BLaER1 treated with 17β-estradiol and CSF1 and Interleukin-3, amounts not matched to agents 10 nM and 100 nM (cell line): ENCODE data around the gene TMCO2.

Experiments used
- H3K27ac ChIP-seq, 11 experiments: shearing (Covaris generic); formaldehyde crosslinking; 2 replicates each; pipeline ENCODE4 v1.8.1; 2022
- H3K27me3 ChIP-seq, 11 experiments: shearing (Covaris generic); formaldehyde crosslinking; 2 replicates each; pipeline ENCODE4 v1.8.1; 2022
- H3K36me3 ChIP-seq, 11 experiments: shearing (Covaris generic); formaldehyde crosslinking; 2 replicates each; pipeline ENCODE4 v1.8.1; 2022
- H3K4me1 ChIP-seq, 10 experiments: shearing (Covaris generic); formaldehyde crosslinking; 2 replicates each; pipeline ENCODE4 v1.8.1; 2022
- H3K4me2 ChIP-seq, 11 experiments: shearing (Covaris generic); formaldehyde crosslinking; 2 replicates each; pipeline ENCODE4 v1.8.1; 2022
- H3K4me3 ChIP-seq, 10 experiments: shearing (Covaris generic); formaldehyde crosslinking; 2 replicates each; pipeline ENCODE4 v1.8.1; 2022
- H3K9ac ChIP-seq, 11 experiments: shearing (Covaris generic); formaldehyde crosslinking; 2 replicates each; pipeline ENCODE4 v1.8.1; 2022
- H3K9me3 ChIP-seq, 11 experiments: shearing (Covaris generic); formaldehyde crosslinking; replicated peaks in 1 of 11; 2 replicates each; pipeline ENCODE4 v1.8.1; 2022
- H4K20me1 ChIP-seq, 11 experiments: shearing (Covaris generic); formaldehyde crosslinking; 2 replicates each; pipeline ENCODE4 v1.8.1; 2022
- Cebpa-rat ChIP-seq, 11 experiments: shearing (Covaris generic); IDR thresholded peaks; 2 replicates each; pipeline ENCODE4 v1.8.1; 2022

Gene TMCO2

GRCh38 chr1:40252601-40253000 lies 4.9 kb downstream of the TMCO2 start:
- peaks cover 4 to 24% (median 10%) of the 10 kb centered on the region in 10 experiments for H3K4me1 ChIP-seq
- H3K4me3 ChIP-seq, result no peak overlapping the region
- H3K36me3 ChIP-seq, result peaks cover 0 to 3% (median 0%) of the 10 kb centered on the region in 11 experiments; a peak in 1 of 22 replicates
- no peaks in the 10 kb centered on the region for H3K27me3 ChIP-seq
- no peaks in the 10 kb centered on the region for H4K20me1 ChIP-seq
- TF ChIP-seq Cebpa-rat (IDR thresholded peaks at IDR 0.05), result no peak
- no peaks in the 10 kb centered on the region for H3K9me3 ChIP-seq
- H3K9ac ChIP-seq, result no peak overlapping the region
- H3K27ac ChIP-seq, result no peak overlapping the region
- no peak overlapping the region for H3K4me2 ChIP-seq

DNA sequence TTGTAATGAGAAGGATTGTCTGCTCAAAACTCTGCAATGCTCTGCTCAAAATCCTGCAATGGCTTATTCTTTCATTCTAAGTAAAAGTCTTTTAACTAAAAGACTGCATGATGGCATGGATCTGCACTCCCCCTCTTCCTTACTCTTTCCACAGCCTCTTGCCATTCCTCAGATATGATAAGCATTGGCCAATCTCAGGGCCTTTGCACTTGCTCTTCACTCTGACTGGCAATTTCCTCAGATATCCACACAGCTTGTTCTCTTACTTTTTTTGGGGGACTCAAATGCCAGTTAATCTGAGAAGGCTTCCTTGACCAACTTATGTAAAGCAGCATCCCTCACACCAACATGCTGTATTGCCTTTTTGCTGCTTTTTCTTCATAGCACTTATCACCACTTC lies 7.5 kb downstream of the TMCO2 start:
- Histone ChIP-seq H3K4me1 (peaks cover 19 to 40% (median 24%) of the 10 kb centered on the region in 10 experiments), H3K27ac (no peak overlapping the region), H3K9me3 (no peaks in the 10 kb centered on the region), H3K4me3 (no peak overlapping the region), H4K20me1 (peaks cover 0 to 10% (median 0%) of the 10 kb centered on the region in 11 experiments; a peak in 3 of 22 replicates), H3K4me2 (peak overlapping the region in 1 of 11 experiments; percentile 94; a peak in 1 of 22 replicates), H3K27me3 (no peaks in the 10 kb centered on the region), H3K36me3 (peaks cover 4 to 11% (median 10%) of the 10 kb centered on the region in 11 experiments), H3K9ac (no peak overlapping the region)
- TF ChIP-seq Cebpa-rat (IDR thresholded peaks at IDR 0.05), result no peak

GRCh38 chr1:40256401-40257084 lies 8.8 kb downstream of the TMCO2 start:
- no peaks in the 10 kb centered on the region for H3K9me3 ChIP-seq
- no peaks in the 10 kb centered on the region for H3K27me3 ChIP-seq
- peaks cover 17 to 24% (median 23%) of the 10 kb centered on the region in 11 experiments for H3K36me3 ChIP-seq
- peak overlapping the region; percentile 89 to 99 (median 96); a peak in 18 of 22 replicates for H3K27ac ChIP-seq
- H3K9ac ChIP-seq, result peak overlapping the region; percentile 92 to 99 (median 97); a peak in 20 of 22 replicates
- H4K20me1 ChIP-seq, result peaks cover 0 to 18% (median 0%) of the 10 kb centered on the region in 11 experiments; a peak in 3 of 22 replicates
- peaks cover 19 to 36% (median 24%) of the 10 kb centered on the region in 10 experiments for H3K4me1 ChIP-seq
- no peak for TF ChIP-seq Cebpa-rat (IDR thresholded peaks at IDR 0.05)
- peak overlapping the region; percentile 67 to 94 (median 82) for H3K4me2 ChIP-seq
- peak overlapping the region; percentile 82 to 100 (median 96) for H3K4me3 ChIP-seq

- Histone ChIP-seq H4K20me1 (peaks cover 0 to 22% (median 0%) of the 10 kb centered on the region in 11 experiments; a peak in 4 of 22 replicates), H3K9ac (peak overlapping the region; percentile 92 to 99 (median 97)), H3K9me3 (no peaks in the 10 kb centered on the region), H3K4me1 (peaks cover 19 to 36% (median 24%) of the 10 kb centered on the region in 10 experiments), H3K4me2 (peak overlapping the region; percentile 67 to 94 (median 82)), H3K36me3 (peaks cover 24 to 31% (median 31%) of the 10 kb centered on the region in 11 experiments), H3K4me3 (peak overlapping the region; percentile 82 to 100 (median 96)), H3K27me3 (no peaks in the 10 kb centered on the region), H3K27ac (peak overlapping the region; percentile 89 to 99 (median 96))
- no peak for TF ChIP-seq Cebpa-rat (IDR thresholded peaks at IDR 0.05)
These were observed 9.6 kb downstream of the TMCO2 start for GRCh38 chr1:40257313-40257687.

DNA sequence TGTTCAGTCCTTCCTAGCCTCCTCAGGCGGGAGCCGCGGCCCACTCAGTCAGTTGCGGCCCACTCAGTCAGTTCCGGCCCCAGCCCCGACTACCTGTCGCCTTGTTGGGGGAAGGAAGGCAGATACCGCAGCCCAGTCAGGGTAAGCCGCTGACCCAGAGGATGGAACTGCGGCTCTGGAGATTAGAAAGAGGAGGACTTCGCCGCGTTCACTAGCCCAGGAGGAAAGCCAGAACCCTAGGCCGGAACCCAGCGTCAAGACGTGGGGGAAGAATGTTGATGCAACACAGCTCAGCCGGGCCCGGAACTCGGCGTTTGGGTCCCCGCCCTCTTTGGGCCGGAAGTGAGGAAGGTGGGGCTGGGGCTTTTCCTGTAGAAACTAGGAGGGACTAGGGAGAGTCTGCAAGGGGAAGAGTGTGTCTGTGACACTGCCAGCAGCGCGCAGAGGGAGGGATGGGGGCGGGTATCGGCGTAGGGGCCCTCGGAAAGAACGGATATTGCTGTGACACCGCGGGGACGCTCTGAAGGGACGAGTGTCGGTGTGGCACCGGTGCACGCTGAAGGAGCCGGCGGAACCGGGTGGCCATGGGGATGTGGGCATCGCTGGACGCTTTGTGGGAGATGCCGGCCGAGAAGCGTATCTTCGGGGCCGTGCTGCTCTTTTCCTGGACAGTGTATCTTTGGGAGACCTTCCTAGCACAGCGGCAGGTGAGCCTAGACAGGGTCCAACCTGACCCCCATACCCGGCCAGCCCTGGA lies 10.1 kb downstream of the TMCO2 start, which contains the start of gene ZMPSTE24:
ZMPSTE24 (plus strand) TSS at position 549 of the 757 bp plus-strand sequence; CDS start at position 585, 36 bp downstream.
- no peak for TF ChIP-seq Cebpa-rat (IDR thresholded peaks at IDR 0.05)
- H3K27ac ChIP-seq, result peak within 1 kb of the TSS; percentile 89 to 99 (median 96)

GRCh38 chr1:40258445-40258769 lies 10.7 kb downstream of the TMCO2 start:
- Histone ChIP-seq H3K9me3 (no peaks in the 10 kb centered on the region), H4K20me1 (peaks cover 0 to 33% (median 2%) of the 10 kb centered on the region in 11 experiments; a peak in 5 of 22 replicates), H3K4me1 (peaks cover 19 to 45% (median 24%) of the 10 kb centered on the region in 10 experiments), H3K27me3 (no peaks in the 10 kb centered on the region), H3K4me3 (peak overlapping the region; percentile 82 to 100 (median 96)), H3K9ac (peak overlapping the region; percentile 92 to 99 (median 97)), H3K4me2 (peak overlapping the region; percentile 76 to 93 (median 86)), H3K27ac (peak overlapping the region; percentile 55 to 99 (median 95)), H3K36me3 (peaks cover 35 to 42% (median 42%) of the 10 kb centered on the region in 11 experiments)
- TF ChIP-seq Cebpa-rat (IDR thresholded peaks at IDR 0.05), result no peak

More for the DNA sequence above, 10.1 kb downstream of the TMCO2 start, which contains the start of gene ZMPSTE24:
- Histone ChIP-seq H3K4me2 (peak within 1 kb of the TSS; percentile 77 to 94 (median 87)), H3K4me1 (peaks cover 19 to 40% (median 24%) of the 10 kb centered on the region in 10 experiments), H3K36me3 (peaks cover 30 to 37% (median 36%) of the 10 kb centered on the region in 11 experiments), H3K4me3 (peak within 1 kb of the TSS; percentile 82 to 100 (median 96)), H4K20me1 (peaks cover 0 to 27% (median 2%) of the 10 kb centered on the region in 11 experiments; a peak in 5 of 22 replicates), H3K9ac (peak within 1 kb of the TSS; percentile 92 to 99 (median 97)), H3K27me3 (no peaks in the 10 kb centered on the region), H3K9me3 (no peaks in the 10 kb centered on the region)

DNA sequence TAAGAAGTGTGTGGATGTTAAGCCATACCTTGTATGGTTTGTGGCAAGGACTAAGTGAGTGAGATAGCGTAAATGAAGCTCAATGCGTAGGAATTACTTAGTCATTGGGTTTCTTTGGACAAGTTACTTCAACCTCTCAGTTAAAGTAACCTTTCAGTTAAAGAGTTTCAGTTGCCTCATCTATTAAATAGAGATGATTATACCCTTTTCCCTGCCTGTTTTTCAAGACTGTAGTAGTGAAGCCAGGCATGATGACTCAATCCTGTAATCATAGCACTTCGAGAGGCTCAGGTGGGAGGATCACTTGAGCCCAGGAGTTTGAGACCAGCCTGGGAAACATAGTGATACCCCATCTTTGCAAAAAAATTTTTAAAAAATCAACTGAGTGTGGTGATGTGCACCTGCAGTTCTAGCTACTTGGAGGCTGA lies 16.6 kb downstream of the TMCO2 start:
- Histone ChIP-seq H3K4me2 (no peak overlapping the region), H3K4me1 (peaks cover 3 to 26% (median 9%) of the 10 kb centered on the region in 10 experiments), H3K9ac (no peak overlapping the region), H3K36me3 (peaks cover 89 to 100% (median 98%) of the 10 kb centered on the region in 11 experiments), H4K20me1 (peaks cover 3 to 75% (median 16%) of the 10 kb centered on the region in 11 experiments; a peak in 17 of 22 replicates), H3K4me3 (no peak overlapping the region), H3K9me3 (no peaks in the 10 kb centered on the region), H3K27me3 (no peaks in the 10 kb centered on the region), H3K27ac (no peak overlapping the region)
- TF ChIP-seq Cebpa-rat (IDR thresholded peaks at IDR 0.05), result no peak

DNA sequence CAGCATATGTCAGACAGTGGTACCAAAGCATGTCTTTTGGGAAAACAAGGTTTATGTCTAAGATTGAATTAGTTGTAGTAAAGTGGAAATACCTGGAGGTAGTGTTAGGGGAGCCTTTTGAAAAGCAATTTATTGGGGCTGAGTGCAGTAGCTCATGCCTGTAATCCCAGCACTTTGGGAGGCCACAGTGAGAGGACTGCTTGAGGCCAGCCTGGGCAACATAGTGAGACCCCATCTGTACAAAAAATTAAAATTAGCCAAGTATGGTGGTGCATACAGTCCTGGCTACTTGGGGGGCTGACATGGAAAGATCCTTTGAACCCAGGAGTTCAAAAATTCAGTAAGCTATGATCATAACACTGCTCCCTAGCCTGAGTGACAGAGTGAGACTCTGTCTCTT lies 17.6 kb downstream of the TMCO2 start:
- peaks cover 94 to 100% (median 98%) of the 10 kb centered on the region in 11 experiments for H3K36me3 ChIP-seq
- no peak overlapping the region for H3K9ac ChIP-seq
- H3K4me3 ChIP-seq, result no peak overlapping the region
- no peaks in the 10 kb centered on the region for H3K27me3 ChIP-seq
- H3K4me1 ChIP-seq, result peaks cover 0 to 26% (median 2%) of the 10 kb centered on the region in 10 experiments; a peak in 10 of 20 replicates
- H3K27ac ChIP-seq, result no peak overlapping the region
- TF ChIP-seq Cebpa-rat (IDR thresholded peaks at IDR 0.05), result no peak
- no peak overlapping the region for H3K4me2 ChIP-seq
- H4K20me1 ChIP-seq, result peaks cover 3 to 67% (median 16%) of the 10 kb centered on the region in 11 experiments; a peak in 17 of 22 replicates
- no peaks in the 10 kb centered on the region for H3K9me3 ChIP-seq
